ENCODE measurements around the gene FGF4. TPM values are rescaled to one million over a fixed set of nuclear protein-coding genes. Genes with fewer than 3 reads are reported as not detected.

The FGF4 gene
- total RNA-seq, 2 donors from 2014 or later, result 0.28 TPM; not detected in 1

GRCh38 chr11:69788956-69789355 lies 13.8 kb upstream of the FGF4 start:
- Histone ChIP-seq H3K9me3 (no peaks in the 10 kb centered on the region), H3K4me3 (no peak overlapping the region), H3K27me3 (replicated peaks; ENCODE audit: insufficient read depth) (no peaks in the 10 kb centered on the region), H3K36me3 (no peaks in the 10 kb centered on the region), H3K27ac (no peak overlapping the region), H3K4me1 (replicated peaks) (no peaks in the 10 kb centered on the region)
- intact Hi-C loops (cut with DNase I), result no loop called here
- 89% methylated on average over 11 of the region's 11 CpGs for WGBS
- DNase-seq (ENCODE audit: low spot score), result no peak
- TF ChIP-seq CTCF (IDR thresholded peaks at IDR 0.05) (no peak), POLR2AphosphoS5 (IDR thresholded peaks at IDR 0.05) (no peak), POLR2A (IDR thresholded peaks at IDR 0.05) (no peak)

- no peak for DNase-seq (ENCODE audit: low spot score)
- Histone ChIP-seq H3K4me1 (replicated peaks) (no peaks in the 10 kb centered on the region), H3K27me3 (replicated peaks; ENCODE audit: insufficient read depth) (no peaks in the 10 kb centered on the region), H3K4me3 (no peak overlapping the region), H3K36me3 (no peaks in the 10 kb centered on the region), H3K9me3 (no peaks in the 10 kb centered on the region), H3K27ac (no peak overlapping the region)
- TF ChIP-seq POLR2AphosphoS5 (IDR thresholded peaks at IDR 0.05) (no peak), CTCF (IDR thresholded peaks at IDR 0.05) (no peak), POLR2A (IDR thresholded peaks at IDR 0.05) (no peak)
- intact Hi-C loops (cut with DNase I), result no loop called here
- 89% methylated on average over 9 of the region's 10 CpGs for WGBS
These were observed 12.8 kb upstream of the FGF4 start for GRCh38 chr11:69787906-69788305.

GRCh38 chr11:69787457-69787856 lies 12.3 kb upstream of the FGF4 start:
- Histone ChIP-seq H3K27ac (no peak overlapping the region), H3K4me1 (replicated peaks) (no peaks in the 10 kb centered on the region), H3K9me3 (no peaks in the 10 kb centered on the region), H3K27me3 (replicated peaks; ENCODE audit: insufficient read depth) (no peaks in the 10 kb centered on the region), H3K36me3 (no peaks in the 10 kb centered on the region), H3K4me3 (no peak overlapping the region)
- no peak for TF ChIP-seq CTCF (IDR thresholded peaks at IDR 0.05)
- no peak for TF ChIP-seq POLR2A (IDR thresholded peaks at IDR 0.05)
- TF ChIP-seq POLR2AphosphoS5 (IDR thresholded peaks at IDR 0.05), result no peak
- DNase-seq (ENCODE audit: low spot score), result no peak
- 60% methylated on average over 4 of the region's 4 CpGs for WGBS
- intact Hi-C loops (cut with DNase I), result no loop called here

- intact Hi-C loops (cut with DNase I), result no loop called here
- WGBS, result 61% methylated on average over 8 of the region's 8 CpGs
- H3K27me3 ChIP-seq (replicated peaks; ENCODE audit: insufficient read depth), result peaks cover 2% of the 10 kb centered on the region
- TF ChIP-seq CTCF (IDR thresholded peaks at IDR 0.05), result no peak
- TF ChIP-seq POLR2A (IDR thresholded peaks at IDR 0.05), result no peak
- no peak for TF ChIP-seq POLR2AphosphoS5 (IDR thresholded peaks at IDR 0.05)
- no peak overlapping the region for H3K27ac ChIP-seq
- no peaks in the 10 kb centered on the region for H3K4me1 ChIP-seq (replicated peaks)
- no peak for DNase-seq (ENCODE audit: low spot score)
- H3K36me3 ChIP-seq, result no peaks in the 10 kb centered on the region
- no peaks in the 10 kb centered on the region for H3K9me3 ChIP-seq
- no peak overlapping the region for H3K4me3 ChIP-seq
These were observed 6.1 kb upstream of the FGF4 start for GRCh38 chr11:69781241-69781640.

- TF ChIP-seq CTCF (IDR thresholded peaks at IDR 0.05) (no peak), POLR2AphosphoS5 (IDR thresholded peaks at IDR 0.05) (no peak), POLR2A (IDR thresholded peaks at IDR 0.05) (no peak)
- Histone ChIP-seq H3K9me3 (no peaks in the 10 kb centered on the region), H3K27me3 (replicated peaks; ENCODE audit: insufficient read depth) (peaks cover 27% of the 10 kb centered on the region), H3K36me3 (no peaks in the 10 kb centered on the region), H3K4me3 (no peak overlapping the region), H3K27ac (no peak overlapping the region), H3K4me1 (replicated peaks) (no peaks in the 10 kb centered on the region)
- no peak for DNase-seq (ENCODE audit: low spot score)
- WGBS, result 90% methylated on average over 8 of the region's 8 CpGs
- intact Hi-C loops (cut with DNase I), result no loop called here
These were observed 3.2 kb upstream of the FGF4 start for GRCh38 chr11:69778373-69778772.
